Lung (tissue), 16 donors: ENCODE measurements around the gene DDX53. TPM values are rescaled to one million over a fixed set of nuclear protein-coding genes. Genes with fewer than 3 reads are reported as not detected.

Source experiments
- ATAC-seq: fragments of 200-7000 bp; cut with Tn5 transposase; one replicate; pipeline ENCODE4 v1.9.1; 2020; ENCODE audit warnings: moderate number of reproducible peaks; ENCODE audit not compliant: insufficient read depth, low FRiP score
- DNase-seq, 3 donors: peaks; one replicate each; pipeline ENCODE4 v3.0.0-alpha.2; 2013 to 2017
- H3K27ac ChIP-seq, 2 donors: one replicate each; pipeline ENCODE4 v1.5.1; 2013; ENCODE audit warnings: mild to moderate bottlenecking in 2 of 2, moderate library complexity in 2 of 2, control low read depth in 1 of 2, inconsistent platforms in 1 of 2, low read depth in 1 of 2, low read length in 1 of 2
- H3K27me3 ChIP-seq, 3 donors: one replicate each; pipeline ENCODE4 v1.5.1; 2013; ENCODE audit warnings: low read length in 2 of 3; ENCODE audit not compliant: control insufficient read depth in 3 of 3, insufficient read depth in 3 of 3
- H3K36me3 ChIP-seq, 4 donors: one replicate each; pipeline ENCODE4 v1.5.1; 2013; ENCODE audit warnings: low read length in 4 of 4, mild to moderate bottlenecking in 1 of 4, moderate library complexity in 1 of 4; ENCODE audit not compliant: control insufficient read depth in 4 of 4, insufficient read depth in 4 of 4
- H3K4me1 ChIP-seq, 5 donors: one replicate each; pipeline ENCODE4 v1.5.1; 2013; ENCODE audit warnings: low read length in 5 of 5, mild to moderate bottlenecking in 2 of 5, moderate library complexity in 1 of 5; ENCODE audit not compliant: control insufficient read depth in 5 of 5, insufficient read depth in 5 of 5
- H3K4me3 ChIP-seq: one replicate; pipeline ENCODE4 v1.5.1; 2013; ENCODE audit warnings: mild to moderate bottlenecking, control low read depth, moderate library complexity
- H3K9ac ChIP-seq, 2 donors: one replicate each; pipeline ENCODE4 v1.5.1; 2013; ENCODE audit warnings: low read length in 2 of 2, control low read depth in 1 of 2; ENCODE audit not compliant: insufficient read depth in 1 of 2
- H3K9me3 ChIP-seq, 4 donors: one replicate each; pipeline ENCODE4 v1.5.1; 2013; ENCODE audit warnings: low read length in 3 of 4, mild to moderate bottlenecking in 1 of 4, moderate library complexity in 1 of 4; ENCODE audit not compliant: control insufficient read depth in 4 of 4, insufficient read depth in 3 of 4
- WGBS, 2 donors: extraction: QIAGEN DNeasy Blood & Tissue Kit; methylation state at CpG; one replicate each; pipeline ENCODE4 v1.1.7; 2013; 5-methylcytosine and 5-hydroxymethylcytosine counted together
- long read RNA-seq, 5 donors: transcript quantifications; one replicate each; lab custom pipeline, GENCODE V29; 2026
- polyA plus RNA-seq, 2 donors: library from polyadenylated mRNA; stranded (reverse); fragments of 200-250 nt; gene quantifications; one replicate each; pipeline ENCODE4 v1.2.1, GENCODE V29; 2013
- total RNA-seq, 2 donors: library from RNA; depleted of rRNA in 1 of 2; stranded (reverse); fragments of >200 nt in 1 of 2; gene quantifications; one replicate each; pipeline ENCODE4 v1.2.1, GENCODE V29; 2014 to 2021
- TF ChIP-seq, protein P1 (sequence below): IDR thresholded peaks from 2 replicates; pipeline ENCODE4 v1.5.1; 2012; ENCODE audit warnings: mild to moderate bottlenecking; ENCODE audit errors: control extremely low read depth, extremely low read depth
- donor health status: control.
- donor health status: control.
- donor health status: Bipolar disorder and iron deficiency.
- donor health status: healthy.
- donor health status: DM: yes; HTN: yes; CAD: no.

Gene DDX53
- total RNA-seq (not detected), polyA plus RNA-seq (not detected)
- long read RNA-seq, donor 1: 0 reads
- long read RNA-seq, donor 2: 0 reads
- long read RNA-seq, donor 3: 0 reads
- long read RNA-seq, donor 4: 0 reads
- long read RNA-seq, donor 5: 0 reads

DNA sequence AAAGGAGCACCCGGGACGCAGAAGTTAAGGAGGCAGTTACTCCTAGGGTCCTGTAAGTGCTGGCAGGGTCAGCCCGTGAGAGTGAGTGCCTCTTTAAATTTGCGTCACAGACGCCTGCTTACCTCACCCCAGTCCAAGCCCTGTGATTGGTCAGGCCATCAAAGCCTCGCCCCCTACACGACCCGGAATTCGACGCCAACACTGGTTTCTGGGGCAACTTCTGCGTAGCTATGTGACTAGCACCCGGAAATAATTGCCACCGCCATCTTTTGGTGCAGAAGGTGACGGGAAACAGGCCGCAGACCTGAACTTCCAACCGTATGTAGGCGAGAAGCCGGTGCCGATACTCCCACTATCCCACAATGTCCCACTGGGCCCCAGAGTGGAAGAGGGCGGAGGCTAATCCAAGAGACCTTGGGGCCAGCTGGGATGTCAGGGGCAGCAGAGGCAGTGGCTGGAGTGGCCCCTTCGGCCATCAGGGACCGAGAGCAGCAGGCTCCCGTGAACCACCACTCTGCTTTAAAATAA, at the start of gene DDX53:
DDX53 (plus strand) TSS at position 265 of the 528 bp plus-strand sequence; CDS start at position 363, 98 bp downstream.
- 83 to 96% methylated on average over 22 to 23 of the region's 23 CpGs for WGBS, 2 donors
- Histone ChIP-seq H3K4me1 (no peaks in the 10 kb centered on the region), H3K27ac (no peak within 1 kb of the TSS), H3K4me3 (no peak within 1 kb of the TSS), H3K27me3 (peaks cover 0 to 6% (median 0%) of the 10 kb centered on the region in 3 donors), H3K36me3 (no peaks in the 10 kb centered on the region), H3K9ac (no peak within 1 kb of the TSS), H3K9me3 (no peaks in the 10 kb centered on the region)
- ATAC-seq (no peak), DNase-seq (no peak)
- TF ChIP-seq, protein P1, sequence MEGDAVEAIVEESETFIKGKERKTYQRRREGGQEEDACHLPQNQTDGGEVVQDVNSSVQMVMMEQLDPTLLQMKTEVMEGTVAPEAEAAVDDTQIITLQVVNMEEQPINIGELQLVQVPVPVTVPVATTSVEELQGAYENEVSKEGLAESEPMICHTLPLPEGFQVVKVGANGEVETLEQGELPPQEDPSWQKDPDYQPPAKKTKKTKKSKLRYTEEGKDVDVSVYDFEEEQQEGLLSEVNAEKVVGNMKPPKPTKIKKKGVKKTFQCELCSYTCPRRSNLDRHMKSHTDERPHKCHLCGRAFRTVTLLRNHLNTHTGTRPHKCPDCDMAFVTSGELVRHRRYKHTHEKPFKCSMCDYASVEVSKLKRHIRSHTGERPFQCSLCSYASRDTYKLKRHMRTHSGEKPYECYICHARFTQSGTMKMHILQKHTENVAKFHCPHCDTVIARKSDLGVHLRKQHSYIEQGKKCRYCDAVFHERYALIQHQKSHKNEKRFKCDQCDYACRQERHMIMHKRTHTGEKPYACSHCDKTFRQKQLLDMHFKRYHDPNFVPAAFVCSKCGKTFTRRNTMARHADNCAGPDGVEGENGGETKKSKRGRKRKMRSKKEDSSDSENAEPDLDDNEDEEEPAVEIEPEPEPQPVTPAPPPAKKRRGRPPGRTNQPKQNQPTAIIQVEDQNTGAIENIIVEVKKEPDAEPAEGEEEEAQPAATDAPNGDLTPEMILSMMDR: no peak

DNA sequence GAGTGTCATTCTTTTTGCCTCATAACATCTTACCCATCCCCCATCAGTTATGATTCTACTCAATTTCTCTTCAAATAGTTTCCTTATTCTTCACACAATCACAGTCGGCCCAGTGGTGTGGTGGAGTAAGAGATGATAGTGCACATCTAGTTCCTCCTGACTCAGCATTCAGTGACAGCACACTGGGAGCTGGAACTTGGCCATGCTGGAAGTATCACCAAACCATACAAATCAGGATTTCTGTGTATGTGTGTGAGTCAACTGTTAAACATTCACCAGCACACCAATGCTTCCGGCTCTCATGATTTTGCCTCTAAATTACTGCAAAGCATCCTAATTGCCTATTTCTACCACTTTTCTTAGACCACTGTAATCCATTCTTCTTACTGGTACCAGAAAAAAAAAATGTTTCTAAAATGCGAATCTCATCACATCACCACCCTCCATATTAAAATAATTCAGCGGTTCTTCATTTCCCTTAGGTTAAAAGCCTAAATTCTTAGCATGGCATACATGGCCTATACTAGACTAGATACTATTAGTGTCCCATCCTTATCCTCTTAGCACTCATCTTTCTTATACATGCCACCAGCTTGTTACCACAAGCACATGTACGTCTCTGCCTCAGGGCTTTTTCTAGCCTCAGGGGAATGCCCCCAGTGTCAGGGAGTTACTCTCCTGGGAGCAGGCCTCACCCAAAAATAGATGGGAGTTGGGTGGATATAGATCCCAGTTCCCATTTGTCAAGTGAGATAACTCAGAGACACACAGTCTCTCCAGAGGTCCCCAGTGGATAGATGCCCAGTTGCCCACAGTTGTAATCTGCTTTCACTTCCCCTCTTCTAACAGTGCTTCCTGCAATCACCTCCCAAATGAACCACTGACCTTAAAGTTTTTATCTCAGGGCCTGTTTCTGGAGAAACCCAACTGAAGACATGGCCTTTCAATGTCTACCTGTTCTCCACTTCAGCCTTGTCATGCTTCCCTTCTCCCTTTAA, 49.2 kb upstream of the DDX53 start:
- Histone ChIP-seq H3K27ac (no peak overlapping the region), H3K4me3 (no peak overlapping the region), H3K36me3 (no peaks in the 10 kb centered on the region), H3K9me3 (no peaks in the 10 kb centered on the region), H3K27me3 (no peaks in the 10 kb centered on the region), H3K9ac (no peak overlapping the region), H3K4me1 (no peaks in the 10 kb centered on the region)
- 74 to 77% methylated on average over 5 of the region's 5 CpGs for WGBS, 2 donors
- ATAC-seq (no peak), DNase-seq (peak; percentile 12 to 44 (median 18))
- TF ChIP-seq, protein P1: no peak

DNA sequence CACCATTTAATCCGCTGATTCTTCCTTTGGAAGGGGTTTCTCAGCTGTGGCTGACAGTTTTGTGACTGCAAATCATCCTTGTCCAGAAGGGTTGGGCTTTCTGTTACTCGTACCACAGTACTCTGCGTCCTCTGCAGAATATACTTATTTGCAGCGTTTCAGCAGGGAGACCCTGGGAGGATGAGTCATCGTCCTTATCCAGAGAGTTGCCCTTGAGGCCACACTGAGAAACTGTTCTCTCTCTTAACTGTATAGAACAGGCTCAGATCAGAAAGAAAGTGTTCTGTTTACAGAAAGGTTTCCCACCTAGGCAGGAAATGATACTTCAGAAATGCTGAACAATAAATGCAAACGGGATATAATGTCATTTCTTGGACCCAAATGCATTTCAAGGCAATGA, 47.8 kb upstream of the DDX53 start:
- Histone ChIP-seq H3K9ac (no peak overlapping the region), H3K27ac (no peak overlapping the region), H3K4me1 (no peaks in the 10 kb centered on the region), H3K36me3 (no peaks in the 10 kb centered on the region), H3K9me3 (no peaks in the 10 kb centered on the region), H3K4me3 (no peak overlapping the region), H3K27me3 (peaks cover 0 to 2% (median 0%) of the 10 kb centered on the region in 3 donors)
- TF ChIP-seq, protein P1: no peak
- ATAC-seq (no peak), DNase-seq (peak in 1 of 3 donors; percentile 2)
- 48 to 60% methylated on average over 6 of the region's 6 CpGs for WGBS, 2 donors
